ENCODE measurements around the gene TRMT10A. TPM values are rescaled to one million over a fixed set of nuclear protein-coding genes. Genes with fewer than 3 reads are reported as not detected.

The TRMT10A gene
- total RNA-seq, 2 experiments from 2014 or later: 7.7 to 8.0 TPM

GRCh38 chr4:99606716-99607115 lies 42.9 kb upstream of the TRMT10A start:
- TF ChIP-seq CTCF (IDR thresholded peaks at IDR 0.05): no peak
- Mint-ChIP-seq H3K27ac (no peak overlapping the region), H3K4me3 (no peak overlapping the region), H3K27me3 (peaks cover 16% of the 10 kb centered on the region), H3K36me3 (ENCODE audit: low read depth) (no peaks in the 10 kb centered on the region), H3K4me1 (ENCODE audit: low read depth) (no peaks in the 10 kb centered on the region), H3K9me3 (no peaks in the 10 kb centered on the region)
- ATAC-seq: no peak
- no peak for DNase-seq
- ChIA-PET POLR2A (no interaction called here), CTCF (no interaction called here)
- intact Hi-C loops (cut with micrococcal nuclease): no loop called here

- Mint-ChIP-seq H3K4me1 (ENCODE audit: low read depth) (no peaks in the 10 kb centered on the region), H3K36me3 (ENCODE audit: low read depth) (no peaks in the 10 kb centered on the region), H3K4me3 (no peak overlapping the region), H3K9me3 (no peaks in the 10 kb centered on the region), H3K27me3 (peaks cover 1% of the 10 kb centered on the region), H3K27ac (no peak overlapping the region)
- ChIA-PET CTCF (no interaction called here), POLR2A (interaction anchor here (0.7 kb wide), 1 partner anchor 290 kb away, joined by 4 read pairs; no protein-coding TSS in a partner anchor)
- DNase-seq: no peak
- TF ChIP-seq CTCF (IDR thresholded peaks at IDR 0.05): no peak
- ATAC-seq: no peak
- intact Hi-C loops (cut with micrococcal nuclease): no loop called here
These were observed 31.0 kb upstream of the TRMT10A start for GRCh38 chr4:99594818-99595217.

GRCh38 chr4:99593781-99594641 lies 30.2 kb upstream of the TRMT10A start:
- no peak for ATAC-seq
- intact Hi-C loops (cut with micrococcal nuclease): no loop called here

GRCh38 chr4:99591757-99592156 lies 27.9 kb upstream of the TRMT10A start:
- peaks cover 1% of the 10 kb centered on the region for H3K27me3 Mint-ChIP-seq
- no peak overlapping the region for H3K27ac Mint-ChIP-seq
- ChIA-PET CTCF (interaction anchor here (0.6 kb wide), 1 partner anchor 254 kb away, joined by 4 read pairs; no protein-coding TSS in a partner anchor), POLR2A (no interaction called here)
- H3K9me3 Mint-ChIP-seq: no peaks in the 10 kb centered on the region
- H3K4me3 Mint-ChIP-seq: no peak overlapping the region
- H3K4me1 Mint-ChIP-seq (ENCODE audit: low read depth): no peaks in the 10 kb centered on the region
- TF ChIP-seq CTCF (IDR thresholded peaks at IDR 0.05): no peak
- H3K36me3 Mint-ChIP-seq (ENCODE audit: low read depth): no peaks in the 10 kb centered on the region
- DNase-seq (no peak), ATAC-seq (no peak)
- intact Hi-C loops (cut with micrococcal nuclease): no loop called here

More at GRCh38 chr4:99593781-99594641, 30.2 kb upstream of the TRMT10A start:
- Mint-ChIP-seq H3K36me3 (ENCODE audit: low read depth) (no peaks in the 10 kb centered on the region), H3K4me1 (ENCODE audit: low read depth) (no peaks in the 10 kb centered on the region), H3K27ac (no peak overlapping the region), H3K4me3 (no peak overlapping the region), H3K27me3 (peaks cover 1% of the 10 kb centered on the region), H3K9me3 (no peaks in the 10 kb centered on the region)
- ChIA-PET CTCF (no interaction called here), POLR2A (interaction anchor here (0.7 kb wide), 1 partner anchor 290 kb away, joined by 4 read pairs; no protein-coding TSS in a partner anchor)
- no peak for DNase-seq
- TF ChIP-seq CTCF (IDR thresholded peaks at IDR 0.05): no peak

GRCh38 chr4:99587803-99588202 lies 24.0 kb upstream of the TRMT10A start:
- Mint-ChIP-seq H3K36me3 (ENCODE audit: low read depth) (no peaks in the 10 kb centered on the region), H3K27ac (no peak overlapping the region), H3K9me3 (no peaks in the 10 kb centered on the region), H3K27me3 (peaks cover 3% of the 10 kb centered on the region), H3K4me3 (no peak overlapping the region), H3K4me1 (ENCODE audit: low read depth) (no peaks in the 10 kb centered on the region)
- intact Hi-C loops (cut with micrococcal nuclease): no loop called here
- ChIA-PET CTCF (no interaction called here), POLR2A (no interaction called here)
- TF ChIP-seq CTCF (IDR thresholded peaks at IDR 0.05): no peak
- ATAC-seq (no peak), DNase-seq (no peak)
